ENCODE results near the gene MYADM. TPM values are rescaled to one million over a fixed set of nuclear protein-coding genes. Genes with fewer than 3 reads are reported as not detected.

Gene MYADM
- polyA plus RNA-seq, 1 experiment: 39.3 TPM

DNA sequence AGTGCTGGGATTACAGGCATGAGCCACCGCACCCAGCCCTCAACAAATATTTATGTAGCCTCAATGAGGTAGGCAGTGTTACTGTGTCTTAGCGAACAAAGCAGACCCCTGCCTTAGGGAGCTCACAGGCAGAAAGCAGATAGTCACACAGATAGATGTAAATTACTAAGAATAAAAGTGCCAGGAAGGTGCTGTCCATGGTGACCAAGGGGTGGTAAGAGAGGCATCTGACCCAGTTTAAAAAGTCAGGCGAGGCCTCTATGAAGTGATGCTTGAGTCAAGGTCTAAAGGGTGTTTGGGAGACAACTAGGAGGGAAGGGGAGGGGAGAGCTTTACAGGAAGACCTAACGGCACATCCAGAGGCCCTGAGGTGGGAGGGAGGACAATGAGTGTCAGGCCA is 29.0 kb downstream of the MYADM start:
- no peaks in the 10 kb centered on the region; the same call in 1 of the 2 replicates for H3K9me3 ChIP-seq (ENCODE audit: control insufficient read depth, insufficient read depth, low read length)
- TF ChIP-seq, protein P1, sequence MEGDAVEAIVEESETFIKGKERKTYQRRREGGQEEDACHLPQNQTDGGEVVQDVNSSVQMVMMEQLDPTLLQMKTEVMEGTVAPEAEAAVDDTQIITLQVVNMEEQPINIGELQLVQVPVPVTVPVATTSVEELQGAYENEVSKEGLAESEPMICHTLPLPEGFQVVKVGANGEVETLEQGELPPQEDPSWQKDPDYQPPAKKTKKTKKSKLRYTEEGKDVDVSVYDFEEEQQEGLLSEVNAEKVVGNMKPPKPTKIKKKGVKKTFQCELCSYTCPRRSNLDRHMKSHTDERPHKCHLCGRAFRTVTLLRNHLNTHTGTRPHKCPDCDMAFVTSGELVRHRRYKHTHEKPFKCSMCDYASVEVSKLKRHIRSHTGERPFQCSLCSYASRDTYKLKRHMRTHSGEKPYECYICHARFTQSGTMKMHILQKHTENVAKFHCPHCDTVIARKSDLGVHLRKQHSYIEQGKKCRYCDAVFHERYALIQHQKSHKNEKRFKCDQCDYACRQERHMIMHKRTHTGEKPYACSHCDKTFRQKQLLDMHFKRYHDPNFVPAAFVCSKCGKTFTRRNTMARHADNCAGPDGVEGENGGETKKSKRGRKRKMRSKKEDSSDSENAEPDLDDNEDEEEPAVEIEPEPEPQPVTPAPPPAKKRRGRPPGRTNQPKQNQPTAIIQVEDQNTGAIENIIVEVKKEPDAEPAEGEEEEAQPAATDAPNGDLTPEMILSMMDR (IDR thresholded peaks at IDR 0.05; ENCODE audit: low read depth, low read length): no peak
- H3K27me3 ChIP-seq (ENCODE audit: control insufficient read depth, insufficient read depth, low read length): peaks cover 17% of the 10 kb centered on the region
- H3K4me3 ChIP-seq (ENCODE audit: low read depth, low read length): no peak overlapping the region
- ChIA-PET CTCF (interaction anchor here (1.0 to 2.4 kb wide), 3 partner anchors 127 to 133 kb away, joined by 3 to 8 read pairs (median 6); no protein-coding TSS in a partner anchor), POLR2A (no interaction called here)
- DNase-seq (ENCODE audit: low read depth, low spot score): no peak
- no peak overlapping the region for H3K27ac ChIP-seq (ENCODE audit: low read depth, low read length)

DNA sequence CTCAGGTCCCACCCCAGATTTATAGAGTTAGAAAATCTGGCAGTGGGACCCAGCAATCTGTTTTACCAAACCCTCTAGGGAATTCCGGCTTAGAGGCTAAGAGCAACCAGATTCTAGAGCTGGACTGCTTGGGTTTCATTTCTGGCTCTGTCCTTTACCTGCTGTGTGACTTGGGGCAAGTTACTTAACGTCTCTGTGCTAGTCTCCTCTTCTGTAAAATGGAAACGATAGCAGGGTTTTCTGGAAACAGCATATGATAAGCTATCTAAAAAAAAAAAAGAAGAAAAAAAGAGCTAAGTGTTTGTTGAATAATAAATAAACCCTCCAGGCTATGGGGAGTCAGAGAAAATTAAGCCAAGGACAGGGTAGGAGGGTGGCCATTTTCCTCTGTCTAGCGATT is 29.8 kb downstream of the MYADM start:
- no peak for DNase-seq (ENCODE audit: low read depth, low spot score)
- Histone ChIP-seq H3K27me3 (ENCODE audit: control insufficient read depth, insufficient read depth, low read length) (peaks cover 11% of the 10 kb centered on the region), H3K9me3 (ENCODE audit: control insufficient read depth, insufficient read depth, low read length) (no peaks in the 10 kb centered on the region; the same call in 1 of the 2 replicates), H3K4me3 (ENCODE audit: low read depth, low read length) (no peak overlapping the region), H3K27ac (ENCODE audit: low read depth, low read length) (no peak overlapping the region)
- TF ChIP-seq, protein P1 (IDR thresholded peaks at IDR 0.05; ENCODE audit: low read depth, low read length): no peak
- POLR2A ChIA-PET: no interaction called here
- CTCF ChIA-PET: interaction anchor here (0.6 to 2.4 kb wide), 3 partner anchors 90 to 133 kb away, joined by 3 to 8 read pairs (median 6); no protein-coding TSS in a partner anchor

DNA sequence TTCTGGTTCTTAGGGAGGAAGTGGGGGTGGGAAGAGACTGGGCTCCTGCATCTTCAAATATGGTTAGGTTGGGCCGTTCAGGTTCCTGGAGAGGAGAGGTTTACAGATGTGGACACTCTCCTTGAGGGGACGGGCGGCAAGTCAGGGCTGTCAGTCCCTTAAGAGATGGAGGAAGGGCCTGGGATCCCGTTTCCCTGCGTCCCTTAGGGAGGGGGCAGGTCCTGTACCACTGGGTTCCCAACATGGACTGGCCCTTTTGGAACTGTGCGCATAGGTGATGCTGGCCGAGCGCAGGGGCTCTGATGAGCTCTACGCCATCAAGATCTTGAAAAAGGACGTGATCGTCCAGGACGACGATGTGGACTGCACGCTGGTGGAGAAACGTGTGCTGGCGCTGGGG is 30.5 kb downstream of the MYADM start:
- no peak for DNase-seq (ENCODE audit: low read depth, low spot score)
- Histone ChIP-seq H3K27ac (ENCODE audit: low read depth, low read length) (no peak overlapping the region), H3K4me3 (ENCODE audit: low read depth, low read length) (no peak overlapping the region), H3K27me3 (ENCODE audit: control insufficient read depth, insufficient read depth, low read length) (peaks cover 8% of the 10 kb centered on the region), H3K9me3 (ENCODE audit: control insufficient read depth, insufficient read depth, low read length) (no peaks in the 10 kb centered on the region; the same call in 1 of the 2 replicates)
- POLR2A ChIA-PET: no interaction called here
- TF ChIP-seq, protein P1 (IDR thresholded peaks at IDR 0.05; ENCODE audit: low read depth, low read length): no peak
- CTCF ChIA-PET: interaction anchor here (0.6 to 2.4 kb wide), 3 partner anchors 90 to 132 kb away, joined by 3 to 8 read pairs (median 6); no protein-coding TSS in a partner anchor

DNA sequence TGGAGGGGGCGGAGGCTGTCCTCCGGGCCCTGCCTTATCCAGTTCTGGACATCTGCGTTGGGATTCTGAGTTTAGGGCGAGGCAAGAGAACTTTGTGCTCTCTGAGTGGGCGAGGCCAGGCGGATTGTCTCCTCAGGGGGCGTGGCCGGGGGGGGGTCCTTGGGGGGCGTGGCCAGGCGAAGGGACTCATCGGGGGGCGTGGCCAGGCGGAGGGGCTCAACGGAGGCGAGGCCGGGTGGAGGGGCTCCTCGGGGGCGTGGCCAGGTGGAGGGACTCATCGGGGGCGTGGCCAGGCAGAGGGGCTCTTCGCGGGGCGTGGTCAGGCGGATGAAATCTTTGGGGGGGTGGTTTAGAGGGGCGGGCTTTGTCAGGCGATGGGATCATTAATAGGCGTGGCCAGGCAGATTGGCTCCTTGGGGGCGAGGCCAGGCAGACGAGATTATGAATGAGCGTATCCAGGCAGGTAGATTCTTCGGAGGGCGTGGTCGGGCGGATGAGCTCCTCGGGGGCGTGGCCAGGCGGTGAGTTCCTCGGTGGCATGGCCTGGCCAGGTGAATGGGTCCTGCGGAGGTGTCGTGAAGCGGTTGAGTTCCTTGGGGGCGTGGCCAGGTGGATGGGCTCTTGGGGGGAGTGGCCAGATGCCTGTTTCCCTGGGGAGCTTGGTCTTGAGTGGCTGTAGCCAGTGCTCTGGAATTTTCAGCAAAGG is 31.1 kb downstream of the MYADM start:
- CTCF ChIA-PET: interaction anchor here (0.8 to 2.4 kb wide), 3 partner anchors 15 to 131 kb away, joined by 3 to 8 read pairs (median 6); no protein-coding TSS in a partner anchor
- Histone ChIP-seq H3K9me3 (ENCODE audit: control insufficient read depth, insufficient read depth, low read length) (no peaks in the 10 kb centered on the region; the same call in 1 of the 2 replicates), H3K4me3 (ENCODE audit: low read depth, low read length) (no peak overlapping the region), H3K27me3 (ENCODE audit: control insufficient read depth, insufficient read depth, low read length) (peaks cover 8% of the 10 kb centered on the region), H3K27ac (ENCODE audit: low read depth, low read length) (no peak overlapping the region)
- TF ChIP-seq, protein P1 (IDR thresholded peaks at IDR 0.05; ENCODE audit: low read depth, low read length): no peak
- no peak for DNase-seq (ENCODE audit: low read depth, low spot score)
- POLR2A ChIA-PET: no interaction called here

DNA sequence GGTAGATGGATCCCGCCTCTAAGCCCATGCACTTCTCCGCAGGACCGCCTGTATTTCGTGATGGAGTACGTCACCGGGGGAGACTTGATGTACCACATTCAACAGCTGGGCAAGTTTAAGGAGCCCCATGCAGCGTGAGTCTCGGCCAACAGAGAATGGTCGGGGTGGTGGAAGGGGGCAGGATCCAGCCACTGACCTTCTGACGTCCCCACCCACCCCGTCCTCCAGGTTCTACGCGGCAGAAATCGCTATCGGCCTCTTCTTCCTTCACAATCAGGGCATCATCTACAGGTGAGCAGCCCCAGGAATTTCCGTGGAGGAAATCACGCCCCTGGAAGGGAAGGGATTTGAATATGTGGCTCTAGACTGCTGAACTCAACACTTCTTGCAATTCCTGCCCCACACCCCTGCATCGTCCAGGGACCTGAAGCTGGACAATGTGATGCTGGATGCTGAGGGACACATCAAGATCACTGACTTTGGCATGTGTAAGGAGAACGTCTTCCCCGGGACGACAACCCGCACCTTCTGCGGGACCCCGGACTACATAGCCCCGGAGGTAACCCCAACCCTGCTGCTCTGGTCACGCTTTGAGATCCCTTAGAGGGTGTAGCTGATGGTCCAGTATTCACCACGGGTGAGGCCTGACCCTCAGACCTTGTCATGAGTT is 32.6 kb downstream of the MYADM start:
- no peaks in the 10 kb centered on the region; the same call in 1 of the 2 replicates for H3K9me3 ChIP-seq (ENCODE audit: control insufficient read depth, insufficient read depth, low read length)
- no peak for DNase-seq (ENCODE audit: low read depth, low spot score)
- ChIA-PET CTCF (interaction anchor here (1.2 kb wide), 1 partner anchor 123 kb away, joined by 3 read pairs; no protein-coding TSS in a partner anchor), POLR2A (no interaction called here)
- peaks cover 8% of the 10 kb centered on the region for H3K27me3 ChIP-seq (ENCODE audit: control insufficient read depth, insufficient read depth, low read length)
- H3K27ac ChIP-seq (ENCODE audit: low read depth, low read length): no peak overlapping the region
- no peak overlapping the region for H3K4me3 ChIP-seq (ENCODE audit: low read depth, low read length)
- TF ChIP-seq, protein P1 (IDR thresholded peaks at IDR 0.05; ENCODE audit: low read depth, low read length): no peak
